ENCODE results near the gene TRUB1.

Gene TRUB1

DNA sequence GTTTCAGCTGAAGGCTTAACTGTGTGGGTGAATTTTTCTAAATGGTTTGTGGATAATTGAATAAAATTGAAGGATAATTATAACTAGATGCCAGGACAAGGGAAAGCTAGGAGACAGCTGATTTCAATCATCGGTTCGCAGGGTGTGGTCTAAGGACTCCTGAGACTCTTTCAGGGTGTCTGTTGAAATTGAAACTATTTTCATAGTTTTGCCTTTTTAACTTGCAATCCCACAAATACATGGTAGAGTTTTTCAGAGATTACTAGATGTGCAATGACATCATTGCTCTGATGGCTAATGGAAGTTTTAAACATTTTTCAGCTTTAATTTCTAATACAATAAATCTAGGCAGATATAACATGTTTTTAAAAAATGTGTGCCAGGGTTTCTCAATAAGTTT lies 18.5 kb downstream of the TRUB1 start:
- no peak overlapping the region for H3K4me3 ChIP-seq (ENCODE audit: low read length)
- no peak for DNase-seq (ENCODE audit: low read depth)
- TF ChIP-seq, protein P1, sequence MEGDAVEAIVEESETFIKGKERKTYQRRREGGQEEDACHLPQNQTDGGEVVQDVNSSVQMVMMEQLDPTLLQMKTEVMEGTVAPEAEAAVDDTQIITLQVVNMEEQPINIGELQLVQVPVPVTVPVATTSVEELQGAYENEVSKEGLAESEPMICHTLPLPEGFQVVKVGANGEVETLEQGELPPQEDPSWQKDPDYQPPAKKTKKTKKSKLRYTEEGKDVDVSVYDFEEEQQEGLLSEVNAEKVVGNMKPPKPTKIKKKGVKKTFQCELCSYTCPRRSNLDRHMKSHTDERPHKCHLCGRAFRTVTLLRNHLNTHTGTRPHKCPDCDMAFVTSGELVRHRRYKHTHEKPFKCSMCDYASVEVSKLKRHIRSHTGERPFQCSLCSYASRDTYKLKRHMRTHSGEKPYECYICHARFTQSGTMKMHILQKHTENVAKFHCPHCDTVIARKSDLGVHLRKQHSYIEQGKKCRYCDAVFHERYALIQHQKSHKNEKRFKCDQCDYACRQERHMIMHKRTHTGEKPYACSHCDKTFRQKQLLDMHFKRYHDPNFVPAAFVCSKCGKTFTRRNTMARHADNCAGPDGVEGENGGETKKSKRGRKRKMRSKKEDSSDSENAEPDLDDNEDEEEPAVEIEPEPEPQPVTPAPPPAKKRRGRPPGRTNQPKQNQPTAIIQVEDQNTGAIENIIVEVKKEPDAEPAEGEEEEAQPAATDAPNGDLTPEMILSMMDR (IDR thresholded peaks at IDR 0.05; ENCODE audit: insufficient read depth, low read depth, low read length, missing control alignments), result no peak

DNA sequence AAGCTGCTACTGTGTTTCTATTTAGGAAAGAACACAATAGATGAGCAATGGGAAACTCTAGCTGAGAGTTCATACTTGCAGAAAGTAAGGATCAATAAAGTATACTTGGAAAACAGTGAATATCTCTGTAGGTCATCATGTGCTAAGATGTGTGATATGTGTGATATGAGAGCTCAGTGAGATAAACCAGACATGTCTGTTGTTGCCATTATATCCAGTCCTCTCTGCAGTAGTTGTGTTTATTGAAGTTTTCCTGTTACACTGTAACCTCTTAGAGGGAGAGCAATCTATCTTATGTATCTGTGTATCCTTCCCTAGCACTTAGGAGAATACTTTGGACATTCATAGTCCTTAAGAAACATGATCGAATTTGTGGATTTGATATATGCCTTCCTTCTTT lies 19.1 kb downstream of the TRUB1 start:
- TF ChIP-seq, protein P1 (IDR thresholded peaks at IDR 0.05; ENCODE audit: insufficient read depth, low read depth, low read length, missing control alignments), result no peak
- no peak overlapping the region for H3K4me3 ChIP-seq (ENCODE audit: low read length)

DNA sequence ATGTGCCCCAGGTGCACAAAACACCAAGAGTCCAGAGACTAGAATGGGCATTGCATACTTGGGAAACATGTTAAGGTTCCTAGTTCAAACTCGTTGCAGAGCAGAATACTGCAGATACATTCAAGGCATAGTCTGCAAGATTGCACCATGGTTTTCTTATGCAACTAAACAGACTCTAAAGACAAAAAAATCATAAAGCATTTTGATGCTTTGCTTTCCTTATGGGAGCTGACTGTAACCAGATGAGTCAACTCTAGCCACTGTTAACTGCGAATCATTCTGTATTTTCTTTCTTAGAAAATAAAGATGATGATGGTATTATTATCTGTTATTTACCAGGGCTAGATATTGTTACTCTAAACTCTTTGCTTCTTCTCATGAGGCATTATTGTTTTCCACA lies 19.7 kb downstream of the TRUB1 start:
- TF ChIP-seq, protein P1 (IDR thresholded peaks at IDR 0.05; ENCODE audit: insufficient read depth, low read depth, low read length, missing control alignments), result no peak
- H3K4me3 ChIP-seq (ENCODE audit: low read length), result no peak overlapping the region
- peak; percentile 64 for DNase-seq (ENCODE audit: low read depth)

More for the DNA sequence above, 19.1 kb downstream of the TRUB1 start:
- no peak for DNase-seq (ENCODE audit: low read depth)

DNA sequence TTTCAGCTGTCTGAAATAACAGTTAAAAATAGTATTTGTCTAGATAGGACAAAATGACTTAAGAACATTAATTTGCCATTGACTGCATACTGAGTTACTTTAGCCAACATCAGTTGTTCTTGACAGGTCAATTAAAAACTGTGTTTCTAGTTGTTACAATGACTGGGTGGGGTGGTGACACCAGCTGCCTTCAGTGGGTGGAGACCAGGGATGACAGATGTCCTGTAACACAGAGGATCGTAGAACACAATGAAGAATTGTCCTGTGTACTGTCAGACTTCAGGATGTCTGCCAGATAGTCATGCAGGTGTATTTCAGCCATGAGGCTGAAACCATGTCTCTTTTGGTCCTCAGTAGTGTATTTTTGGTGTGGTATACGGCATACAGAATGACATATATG lies 24.4 kb downstream of the TRUB1 start:
- DNase-seq (ENCODE audit: low read depth), result no peak
- no peak overlapping the region for H3K4me3 ChIP-seq (ENCODE audit: low read length)
- TF ChIP-seq, protein P1 (IDR thresholded peaks at IDR 0.05; ENCODE audit: insufficient read depth, low read depth, low read length, missing control alignments), result no peak

DNA sequence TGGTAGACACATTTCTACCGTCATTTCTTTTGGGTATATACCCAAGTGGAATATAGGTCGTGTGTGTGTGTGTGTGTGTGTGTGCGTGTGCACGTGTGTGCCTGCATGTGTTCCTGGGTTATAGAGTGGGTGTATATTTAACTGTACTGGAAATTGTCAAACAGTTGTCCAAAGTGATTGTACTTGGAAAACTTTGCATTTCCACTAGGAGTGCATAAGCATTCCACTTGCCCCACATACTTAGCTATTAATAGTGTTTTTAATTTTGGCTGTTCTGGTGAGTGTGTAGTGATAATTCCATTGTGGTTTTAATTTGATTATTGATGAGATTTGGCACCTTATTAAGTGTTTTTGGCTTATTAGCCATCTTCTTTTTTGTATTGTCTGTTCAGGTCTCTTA lies 25.9 kb downstream of the TRUB1 start:
- DNase-seq (ENCODE audit: low read depth), result no peak
- TF ChIP-seq, protein P1 (IDR thresholded peaks at IDR 0.05; ENCODE audit: insufficient read depth, low read depth, low read length, missing control alignments), result no peak
- no peak overlapping the region for H3K4me3 ChIP-seq (ENCODE audit: low read length)

DNA sequence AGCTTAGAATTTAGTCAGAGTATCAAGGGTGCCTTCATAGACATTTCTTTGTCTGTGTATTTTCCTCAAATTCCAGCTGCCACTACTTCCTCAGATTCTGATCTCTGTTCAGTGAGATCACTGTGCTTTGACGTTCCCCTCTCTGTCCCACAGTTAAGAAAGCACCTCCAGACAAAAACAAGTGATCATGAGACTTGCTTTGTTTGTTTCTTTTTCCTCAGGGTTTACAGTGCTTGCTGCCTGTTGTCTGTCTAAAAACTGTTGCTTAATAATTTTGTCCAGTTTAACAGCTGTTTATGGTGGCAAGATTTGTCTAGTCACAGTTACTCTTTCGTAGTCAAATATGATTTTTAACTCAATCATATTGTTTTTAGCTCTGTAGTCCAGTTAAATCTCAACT lies 29.1 kb downstream of the TRUB1 start:
- no peak overlapping the region for H3K4me3 ChIP-seq (ENCODE audit: low read length)
- TF ChIP-seq, protein P1 (IDR thresholded peaks at IDR 0.05; ENCODE audit: insufficient read depth, low read depth, low read length, missing control alignments), result no peak
- DNase-seq (ENCODE audit: low read depth), result no peak

DNA sequence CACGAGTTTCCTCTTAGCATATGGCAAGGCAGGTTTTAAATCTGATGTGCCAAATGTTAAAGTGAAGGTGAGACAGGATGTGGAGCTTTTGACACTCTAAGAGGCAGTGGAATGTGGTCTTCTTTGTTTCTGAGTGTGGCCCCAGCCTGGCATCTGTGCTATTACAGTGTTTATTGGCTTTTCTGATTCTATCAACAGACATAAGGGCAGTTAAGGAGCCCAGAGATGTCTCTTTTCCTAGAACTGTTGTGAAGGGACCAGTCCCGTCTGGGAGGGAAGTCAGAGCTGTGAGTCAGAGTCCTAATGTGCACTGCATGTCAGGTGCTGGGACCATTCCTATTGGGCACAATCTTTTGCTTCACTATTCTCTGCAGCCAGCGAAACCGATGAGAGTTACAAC lies 32.5 kb downstream of the TRUB1 start:
- DNase-seq (ENCODE audit: low read depth), result no peak
- TF ChIP-seq, protein P1 (IDR thresholded peaks at IDR 0.05; ENCODE audit: insufficient read depth, low read depth, low read length, missing control alignments), result no peak
- H3K4me3 ChIP-seq (ENCODE audit: low read length), result no peak overlapping the region

Data from epithelial cell of esophagus (primary cell).